ENCODE results near the gene ZNF574.

The ZNF574 gene

DNA sequence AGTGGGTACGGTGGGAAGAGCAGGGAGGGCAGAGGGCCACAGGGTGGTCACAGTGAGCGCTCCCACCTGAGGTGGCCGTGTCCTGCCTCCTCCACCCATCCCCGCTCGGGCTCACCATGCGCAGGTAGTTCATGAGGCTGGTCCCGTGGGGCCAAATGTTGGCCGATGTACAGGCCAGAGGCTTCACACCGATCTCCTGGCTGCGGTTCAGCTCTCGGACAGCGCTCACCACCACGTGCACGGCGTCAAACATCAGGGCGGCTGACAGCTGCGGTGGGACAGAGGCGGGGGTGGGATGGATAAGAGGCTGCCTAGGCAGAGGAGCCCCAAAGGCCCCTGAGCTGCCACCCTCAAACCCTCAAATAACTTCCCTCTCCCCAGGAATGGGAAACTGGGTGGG, 21.8 kb upstream of the ZNF574 start:
- no peak for DNase-seq (ENCODE audit: low read depth)

DNA sequence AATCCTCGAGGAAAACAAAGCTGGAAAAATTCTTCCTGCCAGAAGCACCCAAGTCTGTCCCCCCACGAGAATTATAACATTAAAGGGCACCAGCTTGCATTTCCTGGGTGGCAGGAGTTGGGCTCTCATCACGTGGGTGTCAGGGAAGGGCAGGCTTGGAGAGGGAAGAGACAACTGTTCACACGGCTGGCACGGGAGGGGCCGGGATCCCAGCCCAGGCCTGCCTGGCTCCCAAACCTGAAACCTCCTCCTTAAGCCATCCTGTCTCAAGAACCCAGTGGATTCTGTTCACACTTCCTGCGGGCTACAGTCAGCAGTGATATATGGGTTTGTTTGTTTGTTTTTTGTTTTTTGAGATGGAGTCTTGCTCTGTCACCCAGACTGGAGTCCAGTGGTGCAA, 18.1 kb upstream of the ZNF574 start:
- no peak for DNase-seq (ENCODE audit: low read depth)

DNA sequence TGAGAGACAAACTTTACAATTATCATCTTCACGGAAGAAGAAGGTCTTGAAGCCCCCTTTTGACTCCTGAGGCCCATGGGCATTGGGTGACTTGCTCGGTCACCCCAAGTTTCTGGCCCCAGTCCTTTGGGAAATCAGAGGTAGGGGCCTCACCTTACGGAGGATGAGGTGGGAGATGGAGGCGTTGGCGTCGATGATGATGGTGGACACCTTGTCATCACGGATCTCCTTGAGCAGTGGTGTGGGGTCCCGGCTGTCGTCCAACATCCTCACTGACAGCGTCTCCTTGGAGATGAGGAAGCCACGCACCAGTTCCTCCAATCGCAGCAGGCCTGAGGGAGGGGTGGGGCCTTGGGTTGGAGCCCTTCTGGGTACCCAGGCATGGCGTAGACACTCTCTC, 16.8 kb upstream of the ZNF574 start:
- DNase-seq (ENCODE audit: low read depth) = no peak

DNA sequence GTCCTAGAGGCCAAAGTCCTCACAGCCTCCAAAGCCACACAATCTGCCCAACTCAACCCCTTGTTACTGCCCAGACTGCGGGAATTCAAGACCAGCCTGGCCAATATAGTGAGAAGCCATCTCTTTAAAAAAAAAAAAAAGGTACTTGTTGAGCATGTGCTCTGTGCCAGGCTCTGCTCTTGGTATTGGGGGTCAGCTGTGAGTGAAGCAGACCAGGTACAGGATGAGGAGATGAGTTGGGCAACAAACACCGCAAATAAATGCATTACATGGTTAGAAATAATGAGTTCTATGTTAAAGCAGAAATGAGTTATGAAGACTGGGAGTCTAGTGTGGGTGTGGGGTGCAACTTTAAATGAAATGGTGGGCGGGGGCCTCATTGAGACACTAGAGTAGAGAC, 15.8 kb upstream of the ZNF574 start:
- no peak for DNase-seq (ENCODE audit: low read depth)

DNA sequence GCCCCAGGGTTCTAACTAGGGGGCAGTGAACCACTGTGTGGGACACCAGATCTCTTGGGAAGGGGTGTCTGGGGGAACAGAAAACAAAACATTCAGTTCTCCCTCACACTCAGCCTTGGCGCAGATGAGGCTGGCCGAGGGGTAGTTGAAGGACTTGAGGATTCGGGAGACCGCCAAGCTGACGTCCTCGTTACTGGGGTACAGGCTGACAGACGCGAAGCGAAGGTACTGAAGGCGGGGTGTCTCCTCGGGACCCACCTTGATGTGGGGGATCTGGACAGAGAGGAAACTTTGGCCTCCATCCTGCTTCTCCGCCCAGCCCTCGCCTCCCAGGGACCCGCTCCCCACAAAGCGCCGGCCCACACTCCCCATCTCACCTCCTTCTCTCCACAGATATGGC, 13.6 kb upstream of the ZNF574 start:
- no peak for DNase-seq (ENCODE audit: low read depth)

DNA sequence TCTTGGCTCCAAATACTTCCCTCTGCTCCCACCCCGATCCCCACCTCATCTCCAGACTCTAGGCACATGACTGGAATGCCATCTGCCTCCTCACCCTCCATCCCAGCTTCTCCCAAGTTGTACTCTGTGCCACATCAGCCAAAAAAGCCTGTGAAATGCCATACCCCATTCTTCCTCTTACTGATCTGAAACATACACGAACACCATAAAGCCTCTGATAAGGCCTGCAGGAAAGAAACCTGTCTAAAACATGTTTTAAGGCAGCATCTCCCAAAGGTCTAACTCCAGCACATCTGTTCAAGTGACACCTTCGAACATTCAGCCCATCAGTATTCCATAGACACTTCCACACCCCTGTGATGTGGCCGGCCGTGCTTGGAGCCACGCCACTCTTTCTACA, 11.5 kb upstream of the ZNF574 start:
- DNase-seq (ENCODE audit: low read depth) = no peak

DNA sequence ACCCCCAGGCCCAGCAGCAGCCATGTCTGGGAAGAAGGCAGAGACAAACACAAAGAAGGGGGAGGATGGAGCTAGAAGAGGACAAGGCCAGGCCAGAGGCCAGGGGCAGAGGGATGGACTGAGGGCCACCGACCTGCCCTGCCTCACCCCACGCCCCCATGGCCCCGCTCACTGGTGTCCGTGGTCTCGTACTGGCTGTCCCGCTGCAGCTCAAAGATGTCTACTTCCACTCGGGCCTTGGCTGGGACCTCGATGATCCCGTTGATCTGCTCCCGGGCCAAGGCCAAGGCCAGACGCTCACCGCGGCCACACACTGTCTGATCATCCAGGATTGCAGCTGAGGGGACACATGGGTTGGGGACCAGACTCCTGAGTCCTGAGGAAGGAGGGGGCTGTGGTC, 10.9 kb upstream of the ZNF574 start:
- no peak for DNase-seq (ENCODE audit: low read depth)

DNA sequence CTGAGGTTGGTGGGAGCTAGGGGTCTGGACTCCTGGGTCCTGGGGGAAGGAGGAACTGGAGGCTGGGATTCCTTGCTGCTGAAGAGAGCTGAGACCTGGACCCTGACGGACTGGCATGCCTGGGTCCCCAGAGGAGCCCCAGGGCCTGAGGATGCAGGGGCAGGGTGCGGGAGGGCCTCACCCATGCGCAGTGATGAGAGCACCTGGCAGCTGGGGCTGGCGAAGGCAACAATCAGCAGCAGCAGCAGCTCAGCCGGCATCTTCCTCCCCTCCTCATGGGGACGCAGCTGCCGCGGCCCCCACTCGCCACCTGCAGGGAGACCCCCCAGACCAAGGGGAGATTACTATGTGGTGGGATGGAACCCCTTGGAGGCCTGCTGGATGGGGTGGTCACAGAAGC, 10.5 kb upstream of the ZNF574 start:
- DNase-seq (ENCODE audit: low read depth) = no peak

DNA sequence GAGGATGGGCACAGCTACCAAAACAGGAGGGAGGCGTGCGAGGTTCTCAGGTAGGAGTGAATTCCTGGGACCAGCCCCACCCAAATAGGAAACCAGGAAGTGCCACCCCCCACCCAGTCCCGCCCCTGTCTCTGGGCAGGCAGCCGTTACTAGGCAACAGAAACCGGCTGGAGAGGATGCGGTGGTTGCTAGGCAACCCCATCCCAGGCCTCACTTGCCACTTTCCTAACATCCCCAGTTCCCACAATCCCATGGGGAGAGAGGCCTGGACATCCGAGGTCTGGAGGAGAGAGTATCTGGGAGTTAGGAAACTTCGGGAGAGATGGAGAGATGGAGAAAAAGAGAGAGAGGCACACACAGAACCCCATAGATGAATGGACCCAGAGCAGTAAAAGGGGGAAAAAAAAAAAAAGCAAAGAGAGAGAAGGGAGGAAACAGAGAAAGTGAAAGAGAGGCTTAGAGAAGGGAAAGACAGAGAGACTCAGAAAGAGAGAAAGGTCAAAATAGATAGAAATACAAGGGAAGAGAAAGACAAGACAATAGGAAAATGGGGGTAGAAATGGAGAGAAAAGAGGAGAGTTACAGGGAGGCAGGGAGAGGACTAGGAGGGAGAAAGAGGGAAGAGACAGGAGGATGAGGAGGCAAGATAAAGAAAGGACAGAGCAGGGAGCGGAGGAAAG, 9.8 kb upstream of the ZNF574 start:
- DNase-seq (ENCODE audit: low read depth) = no peak

DNA sequence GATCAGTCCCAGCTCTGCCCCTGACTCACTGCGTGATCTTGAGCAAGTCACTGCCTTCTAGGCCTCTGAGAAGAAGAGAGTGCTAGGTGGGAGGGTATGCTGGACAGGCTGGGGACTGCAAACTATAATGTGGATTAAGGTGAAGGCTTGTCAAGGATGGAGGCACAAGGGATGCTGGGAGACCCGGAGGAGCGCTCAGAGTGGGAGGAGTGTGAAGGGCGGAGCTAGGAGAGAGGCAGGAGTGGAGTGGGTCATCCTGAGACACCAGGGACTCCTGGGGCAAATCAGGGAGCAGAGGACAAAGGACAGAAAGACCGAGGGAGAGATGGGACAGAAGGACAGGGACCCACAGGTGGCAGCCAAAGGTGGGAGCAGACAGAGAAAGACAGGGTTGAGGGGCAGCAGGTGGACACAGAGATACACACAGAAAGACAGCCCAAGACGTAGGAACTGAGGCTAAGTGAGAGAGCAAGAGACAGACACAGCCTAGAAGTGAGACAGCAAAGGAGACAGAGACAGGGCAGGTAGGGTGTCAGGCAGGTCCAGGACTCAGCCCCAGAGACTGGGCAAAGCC, 8.6 kb upstream of the ZNF574 start:
- DNase-seq (ENCODE audit: low read depth) = no peak

DNA sequence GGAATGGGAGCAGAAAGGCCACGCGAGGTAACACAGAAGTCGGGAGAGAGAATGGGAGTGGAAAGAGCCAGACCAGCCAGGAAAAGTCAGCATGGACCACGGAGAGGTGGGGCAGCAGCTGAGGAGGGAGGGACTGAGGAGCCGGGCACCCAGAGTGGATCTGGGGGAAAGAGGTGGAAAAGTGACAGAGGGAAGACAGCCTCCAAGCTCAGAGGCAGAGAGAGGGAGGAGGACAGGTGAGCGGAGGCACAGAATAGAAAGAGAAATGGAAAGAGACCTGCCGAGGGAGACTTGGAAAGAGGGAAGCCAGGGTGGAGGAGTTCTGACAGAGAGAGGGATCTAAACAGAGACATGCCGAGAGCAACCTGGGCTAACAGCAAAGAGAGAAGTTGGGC, 7.6 kb upstream of the ZNF574 start:
- no peak for DNase-seq (ENCODE audit: low read depth)

DNA sequence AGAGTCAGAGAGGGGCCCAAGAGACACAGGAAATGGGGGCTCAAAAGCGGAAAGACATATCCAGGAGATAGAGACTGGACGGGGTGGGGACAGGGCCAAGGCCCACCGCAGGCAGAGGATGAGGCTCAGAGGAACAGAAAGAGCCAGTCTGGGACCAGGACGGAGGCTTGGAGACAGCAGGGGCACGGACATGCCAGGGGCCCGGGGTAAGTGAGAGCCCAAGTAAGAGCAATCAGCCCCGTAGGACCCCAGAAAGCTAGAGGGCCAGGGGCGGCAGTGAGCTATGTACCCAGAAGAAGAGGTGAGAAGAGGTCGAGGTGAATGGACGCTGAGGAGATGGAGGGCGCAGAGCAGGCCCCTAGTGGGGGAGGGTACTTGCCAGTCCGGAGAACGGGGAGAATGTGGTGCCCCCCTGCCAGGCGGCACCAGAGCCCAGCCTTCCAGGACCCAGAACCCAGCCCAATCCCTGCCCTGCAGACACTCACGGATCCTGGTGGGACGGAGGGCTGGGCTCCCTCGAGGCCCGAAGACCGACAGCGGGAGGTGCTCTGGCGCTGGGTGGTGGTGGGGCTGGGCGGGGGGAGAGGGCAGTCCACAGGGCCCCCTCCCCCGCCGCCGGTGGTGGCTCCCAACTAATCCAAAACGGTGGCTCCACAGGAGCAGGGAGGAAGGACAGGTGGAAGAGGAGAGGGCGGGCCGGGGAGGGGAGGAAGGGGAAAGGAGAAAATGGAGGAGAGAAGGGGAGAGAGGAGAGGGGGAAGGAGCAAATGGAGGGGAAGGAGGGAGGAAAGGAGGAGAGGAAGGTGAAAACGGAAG, 7.0 kb upstream of the ZNF574 start:
- DNase-seq (ENCODE audit: low read depth) = no peak

DNA sequence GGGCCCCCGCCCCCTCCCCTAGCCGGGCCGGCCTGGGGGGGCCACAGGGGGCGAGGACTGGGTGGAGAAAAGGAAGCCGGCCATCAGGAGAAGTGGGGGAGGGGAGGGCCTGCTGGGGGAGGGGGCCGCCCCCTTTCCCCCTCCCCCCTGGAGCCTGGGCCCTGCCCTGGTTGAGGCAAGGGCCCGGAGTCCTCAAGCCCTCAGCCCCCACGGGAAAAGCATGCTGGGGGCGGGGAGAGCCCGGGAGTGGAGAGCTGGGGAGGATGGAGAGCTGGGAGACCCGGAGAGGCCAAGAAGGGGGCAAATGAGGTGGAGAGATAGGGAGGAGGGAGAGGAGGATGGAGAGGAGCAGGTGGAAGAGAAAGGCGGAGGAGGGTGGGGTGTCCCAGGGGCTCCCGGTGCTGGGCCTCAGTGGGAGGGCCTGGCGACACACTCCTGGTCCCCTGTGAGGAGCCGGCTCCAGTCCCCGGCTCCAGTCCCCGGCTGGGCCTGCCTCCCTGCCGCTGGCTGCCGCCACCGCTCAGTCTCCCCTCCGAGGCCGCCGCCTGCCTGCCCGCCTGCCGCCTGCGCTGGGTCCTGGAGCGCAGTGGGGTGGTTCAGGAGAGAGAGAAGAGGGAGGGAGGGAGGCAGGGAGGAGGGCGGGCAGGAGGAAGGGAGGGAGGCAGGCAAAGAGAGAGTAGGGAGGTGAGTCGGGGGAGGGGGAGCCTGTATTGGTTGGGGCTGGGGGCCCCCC, 6.2 kb upstream of the ZNF574 start, which contains the start of gene GRIK5:
TSS of gene GRIK5 (minus strand) at position 588 of the 733 bp plus-strand sequence. CDS start 4,436 bp downstream, outside the sequence.
- DNase-seq (ENCODE audit: low read depth) = no peak

DNA sequence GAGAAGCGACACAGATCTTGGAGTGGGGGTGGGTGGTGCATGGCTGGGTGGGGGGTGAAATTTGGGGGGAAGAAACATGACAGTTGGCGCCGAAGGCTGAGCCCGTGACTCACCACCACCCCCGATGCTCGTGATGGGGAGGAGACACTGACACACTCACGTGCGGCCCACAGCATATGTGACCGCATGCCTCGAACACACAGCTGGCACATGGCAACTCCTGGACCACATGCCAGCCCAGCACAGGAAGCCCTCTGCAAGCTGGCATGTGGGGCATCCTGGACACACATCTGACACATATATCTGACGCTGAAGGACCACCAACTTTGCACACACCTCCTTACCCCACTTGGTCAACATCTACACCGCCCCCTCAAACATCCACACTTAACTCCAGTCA, 4.7 kb upstream of the ZNF574 start:
- no peak for DNase-seq (ENCODE audit: low read depth)

DNA sequence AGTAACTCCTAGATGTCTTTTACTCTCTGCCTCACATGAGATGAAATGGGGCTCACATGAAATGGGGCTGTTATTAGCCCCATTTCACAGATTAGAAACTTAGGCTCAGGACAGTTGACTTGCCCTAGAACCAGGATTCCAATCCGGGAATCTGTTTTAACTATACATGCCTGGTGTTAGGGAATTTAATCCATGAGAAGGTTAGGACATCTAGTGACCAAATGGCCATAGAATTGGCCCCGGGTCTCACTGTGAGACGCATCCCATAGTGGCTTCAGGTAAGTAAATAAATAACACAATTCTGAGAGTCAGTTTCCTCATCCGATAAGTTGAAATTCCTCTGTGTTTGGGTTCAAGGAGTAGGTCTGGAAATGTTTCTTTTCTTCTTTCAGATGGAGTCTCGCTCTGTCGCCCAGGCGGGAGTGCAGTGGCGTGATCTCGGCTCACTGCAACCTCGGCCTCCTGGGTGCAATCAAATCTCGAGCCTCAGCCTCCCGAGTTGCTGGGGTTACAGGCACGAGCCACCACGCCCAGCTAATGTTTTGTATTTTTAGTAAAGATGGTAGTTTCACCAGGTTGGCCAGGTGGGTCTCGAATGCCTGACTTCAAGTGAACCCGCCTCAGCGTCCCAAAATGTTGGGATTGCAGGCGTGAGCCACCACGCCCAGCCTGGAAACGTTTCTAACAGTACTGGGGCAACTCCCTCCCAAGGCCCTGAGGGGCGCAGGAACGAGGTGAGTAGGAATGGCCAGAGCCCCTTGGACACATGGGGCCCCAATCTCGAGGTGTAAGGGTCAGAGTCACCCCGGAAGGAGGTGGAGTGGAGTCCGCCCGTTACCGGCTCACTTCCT, 1.2 kb upstream of the ZNF574 start:
- DNase-seq (ENCODE audit: low read depth) = no peak

DNA sequence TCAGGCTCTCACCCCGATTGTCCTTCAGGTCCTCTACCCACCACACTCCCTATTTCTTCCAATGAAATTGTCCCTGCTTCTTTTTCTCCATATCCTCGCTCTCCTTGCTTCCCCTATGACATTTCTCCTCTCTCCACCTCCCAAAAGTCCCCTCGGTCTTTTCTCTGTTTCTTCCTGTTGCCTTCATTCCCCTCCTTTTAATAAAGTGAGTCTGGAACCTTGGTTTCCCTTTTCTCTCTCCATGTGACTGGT, 676 bp upstream of the ZNF574 start:
- DNase-seq (ENCODE audit: low read depth) = no peak

DNA sequence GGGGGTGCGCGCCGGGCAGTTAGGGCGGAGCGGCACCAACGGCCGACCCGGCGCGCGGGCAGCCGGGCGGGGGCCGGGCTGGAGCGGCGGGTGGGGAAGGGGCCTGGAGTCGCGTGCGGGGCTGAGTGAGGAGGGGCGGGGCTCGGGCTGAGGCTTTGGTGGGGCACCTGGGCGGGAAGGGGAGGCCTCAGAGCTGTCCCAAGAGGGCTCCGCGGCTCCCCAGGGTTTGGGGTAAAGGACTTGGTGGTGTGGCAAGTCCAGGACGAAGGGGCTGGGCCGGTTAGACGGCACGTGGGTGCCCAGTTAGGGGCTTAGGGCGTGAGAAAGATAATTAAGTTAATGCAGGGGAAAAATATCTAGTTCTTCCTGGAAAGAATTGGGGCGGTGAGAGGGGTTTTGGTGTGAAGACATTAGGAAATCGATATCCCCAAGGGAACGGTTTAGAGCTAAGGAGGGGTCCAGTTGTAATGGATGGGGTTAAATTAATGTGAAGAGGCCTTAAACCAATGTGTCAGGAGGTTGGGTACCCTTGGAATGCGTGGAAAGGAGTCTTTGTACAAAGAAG, 496 bp downstream of the ZNF574 start:
- DNase-seq (ENCODE audit: low read depth) = no peak

DNA sequence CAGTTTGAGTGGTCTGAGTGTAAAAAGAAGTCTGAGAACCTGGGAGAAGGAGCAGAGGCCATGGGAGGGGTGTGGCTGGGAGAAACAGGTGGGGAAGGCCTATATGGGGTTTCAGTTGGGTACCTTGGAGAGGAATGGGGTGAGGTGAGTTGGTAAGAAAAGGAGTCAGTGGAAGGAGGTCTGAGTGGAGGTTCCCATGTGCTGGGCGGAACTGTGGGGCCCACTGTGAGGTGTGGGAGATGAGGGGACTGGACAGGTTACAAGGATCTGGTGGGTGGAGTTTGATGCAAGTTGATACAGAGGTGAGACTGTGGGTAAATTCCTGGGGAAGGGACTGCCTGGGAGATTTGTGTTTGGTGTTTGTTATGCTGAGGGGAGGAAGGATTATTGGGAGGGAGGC, 2.1 kb downstream of the ZNF574 start:
- no peak for DNase-seq (ENCODE audit: low read depth)

DNA sequence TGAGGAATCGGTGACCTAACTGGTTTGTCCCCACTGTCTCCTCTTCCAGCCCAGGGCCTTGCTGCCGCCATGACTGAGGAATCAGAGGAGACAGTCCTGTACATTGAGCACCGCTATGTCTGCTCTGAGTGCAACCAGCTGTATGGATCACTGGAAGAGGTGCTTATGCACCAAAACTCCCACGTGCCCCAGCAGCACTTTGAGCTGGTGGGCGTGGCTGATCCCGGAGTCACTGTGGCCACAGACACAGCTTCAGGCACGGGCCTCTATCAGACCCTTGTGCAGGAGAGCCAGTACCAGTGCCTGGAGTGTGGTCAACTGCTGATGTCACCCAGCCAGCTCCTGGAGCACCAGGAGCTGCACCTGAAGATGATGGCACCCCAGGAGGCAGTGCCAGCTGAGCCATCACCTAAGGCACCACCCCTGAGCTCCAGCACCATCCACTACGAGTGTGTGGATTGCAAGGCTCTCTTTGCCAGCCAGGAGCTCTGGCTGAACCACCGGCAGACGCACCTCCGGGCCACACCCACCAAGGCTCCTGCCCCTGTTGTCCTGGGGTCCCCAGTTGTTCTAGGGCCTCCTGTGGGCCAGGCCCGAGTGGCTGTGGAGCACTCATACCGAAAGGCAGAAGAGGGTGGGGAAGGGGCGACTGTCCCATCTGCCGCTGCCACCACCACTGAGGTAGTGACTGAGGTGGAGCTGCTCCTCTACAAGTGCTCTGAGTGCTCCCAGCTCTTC, 2.7 kb downstream of the ZNF574 start:
- no peak for DNase-seq (ENCODE audit: low read depth)

DNA sequence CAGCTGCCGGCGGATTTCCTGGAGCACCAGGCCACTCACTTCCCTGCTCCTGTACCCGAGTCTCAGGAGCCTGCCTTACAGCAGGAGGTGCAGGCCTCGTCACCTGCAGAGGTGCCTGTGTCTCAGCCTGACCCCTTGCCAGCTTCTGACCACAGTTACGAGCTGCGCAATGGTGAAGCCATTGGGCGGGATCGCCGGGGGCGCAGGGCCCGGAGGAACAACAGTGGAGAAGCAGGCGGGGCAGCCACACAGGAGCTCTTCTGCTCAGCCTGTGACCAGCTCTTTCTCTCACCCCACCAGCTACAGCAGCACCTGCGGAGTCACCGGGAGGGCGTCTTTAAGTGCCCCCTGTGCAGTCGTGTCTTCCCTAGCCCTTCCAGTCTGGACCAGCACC, 3.3 kb downstream of the ZNF574 start:
- DNase-seq (ENCODE audit: low read depth) = no peak

Measured in activated T-cell treated with anti-CD3 and anti-CD28 coated beads for 48 hours (primary cell).